ENCODE results near the gene AAK1. TPM values are rescaled to one million over a fixed set of nuclear protein-coding genes. Genes with fewer than 3 reads are reported as not detected.
A peak's percentile ranks its signal among the peaks of the same experiment; 100 is the strongest.

The AAK1 gene
- total RNA-seq, 1 experiment from 2014 or later, result 30.6 TPM

- Histone ChIP-seq H3K4ac (ENCODE audit: low read depth, low read length) (no peak overlapping the region), H4K5ac (ENCODE audit: insufficient read length, low read depth, low read length) (no peak overlapping the region), H2AK5ac (ENCODE audit: insufficient read length, low read length) (no peak overlapping the region), H3K9ac (ENCODE audit: extremely low read depth, insufficient read length, low read length) (peak overlapping the region; percentile 58), H3K18ac (ENCODE audit: insufficient read length, low read depth, low read length) (peak overlapping the region; percentile 7), H3K79me1 (ENCODE audit: insufficient read depth, low read depth, low read length, poor library complexity, severe bottlenecking) (peaks cover 6% of the 10 kb centered on the region), H3K4me1 (ENCODE audit: insufficient read depth, low read length) (peaks cover 2% of the 10 kb centered on the region), H3K23me2 (ENCODE audit: insufficient read length, low read depth, low read length, poor library complexity, severe bottlenecking) (peaks cover 19% of the 10 kb centered on the region), H2AFZ (ENCODE audit: low read length) (no peak overlapping the region), H3K27me3 (ENCODE audit: insufficient read depth, low read length) (no peaks in the 10 kb centered on the region), H3K79me2 (ENCODE audit: insufficient read depth, low read length) (peaks cover 12% of the 10 kb centered on the region; the same call in 1 of the 2 replicates), H4K91ac (ENCODE audit: insufficient read length, low read depth, low read length) (no peak overlapping the region), H3K56ac (ENCODE audit: insufficient read length, low read depth, low read length) (no peak overlapping the region), H2BK120ac (ENCODE audit: low read depth, low read length, poor library complexity, severe bottlenecking) (no peak overlapping the region), H2BK5ac (ENCODE audit: insufficient read length, low read length) (no peak overlapping the region), H2BK12ac (ENCODE audit: insufficient read length, low read depth, low read length) (no peak overlapping the region), H2BK15ac (ENCODE audit: low read depth, low read length) (no peak overlapping the region), H3K9me3 (ENCODE audit: control insufficient read depth, low read depth, low read length) (no peaks in the 10 kb centered on the region), H3K4me2 (ENCODE audit: insufficient read depth, insufficient read length, low read length) (peak overlapping the region; percentile 100), H4K8ac (replicated peaks; ENCODE audit: insufficient read length, low read depth, low read length) (no peak overlapping the region), H2BK20ac (ENCODE audit: low read depth, low read length, poor library complexity, severe bottlenecking) (no peak overlapping the region), H3T11ph (ENCODE audit: low read length) (no peak overlapping the region), H3K23ac (ENCODE audit: insufficient read length, low read depth, low read length) (no peak overlapping the region), H3K27ac (ENCODE audit: insufficient read length, low read depth, low read length) (no peak overlapping the region), H4K20me1 (ENCODE audit: control insufficient read depth, insufficient read depth, insufficient read length) (no peaks in the 10 kb centered on the region), H3K14ac (ENCODE audit: insufficient read depth, low read length) (peak overlapping the region; percentile 62)
- H3K9me3 Mint-ChIP-seq, result peaks cover 2 to 3% of the 10 kb centered on the region in 2 experiments; a peak in 2 of 5 replicates
- no peak for TF ChIP-seq CTCF (conservative IDR thresholded peaks at IDR 0.05)
- WGBS (ENCODE audit: extremely low coverage, insufficient read length, low lambda C conversion rate), result no CpG with 5 or more reads among the region's 58 CpGs
- peak overlapping the region; percentile 68 to 94 (median 91) for H3K27ac Mint-ChIP-seq
- peak overlapping the region; percentile 95 to 98 for H3K4me3 Mint-ChIP-seq
- peaks cover 0 to 4% (median 2%) of the 10 kb centered on the region in 3 experiments; a peak in 4 of 7 replicates for H3K36me3 Mint-ChIP-seq (ENCODE audit: insufficient read depth in 1 of 3, low read depth in 3 of 3)
- peak; percentile 53 for DNase-seq
- peaks cover 50 to 55% of the 10 kb centered on the region in 2 experiments for H3K4me1 Mint-ChIP-seq
- H3K27me3 Mint-ChIP-seq (ENCODE audit: low read depth), result peaks cover 11% of the 10 kb centered on the region
Measured at GRCh38 chr2:69642709-69643601, 584 bp downstream of the AAK1 start.
